ENCODE data around the gene PRDM16.

Gene PRDM16

DNA sequence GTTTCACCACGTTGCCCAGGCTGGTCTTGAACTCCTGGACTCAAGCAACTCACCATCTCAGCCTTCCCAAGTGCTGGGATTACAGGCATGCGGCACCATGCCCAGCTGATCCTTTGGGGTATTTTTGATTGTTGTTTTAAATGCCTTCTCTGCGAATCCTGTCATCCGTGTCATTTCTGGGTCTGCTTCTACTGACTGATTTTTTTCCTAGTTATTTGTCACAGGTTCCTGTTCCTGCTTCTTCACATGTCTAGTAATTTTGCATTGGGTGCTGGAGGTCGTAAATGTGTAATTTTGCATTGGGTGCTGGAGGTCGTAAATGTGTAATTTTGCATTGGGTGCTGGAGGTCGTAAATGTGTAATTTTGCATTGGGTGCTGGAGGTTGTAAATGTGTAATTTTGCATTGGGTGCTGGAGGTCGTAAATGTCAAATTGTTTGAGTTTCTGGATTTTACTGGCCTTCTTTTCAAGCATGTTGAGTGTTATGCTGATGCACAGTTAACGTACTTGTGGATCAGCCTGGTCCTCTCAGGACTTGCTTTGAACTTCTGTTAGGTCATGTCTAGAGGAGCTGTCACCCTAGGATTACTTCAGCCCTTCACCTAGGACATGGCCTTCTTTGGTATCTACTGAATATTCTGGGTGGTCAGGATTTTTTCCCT is 381.3 kb downstream of the PRDM16 start:
- DNase-seq (ENCODE audit: low read depth in 2 of 2): no peak

- no peak for DNase-seq (ENCODE audit: low read depth in 2 of 2)
Observed at GRCh38 chr1:3450983-3451382, 382.0 kb downstream of the PRDM16 start.

DNA sequence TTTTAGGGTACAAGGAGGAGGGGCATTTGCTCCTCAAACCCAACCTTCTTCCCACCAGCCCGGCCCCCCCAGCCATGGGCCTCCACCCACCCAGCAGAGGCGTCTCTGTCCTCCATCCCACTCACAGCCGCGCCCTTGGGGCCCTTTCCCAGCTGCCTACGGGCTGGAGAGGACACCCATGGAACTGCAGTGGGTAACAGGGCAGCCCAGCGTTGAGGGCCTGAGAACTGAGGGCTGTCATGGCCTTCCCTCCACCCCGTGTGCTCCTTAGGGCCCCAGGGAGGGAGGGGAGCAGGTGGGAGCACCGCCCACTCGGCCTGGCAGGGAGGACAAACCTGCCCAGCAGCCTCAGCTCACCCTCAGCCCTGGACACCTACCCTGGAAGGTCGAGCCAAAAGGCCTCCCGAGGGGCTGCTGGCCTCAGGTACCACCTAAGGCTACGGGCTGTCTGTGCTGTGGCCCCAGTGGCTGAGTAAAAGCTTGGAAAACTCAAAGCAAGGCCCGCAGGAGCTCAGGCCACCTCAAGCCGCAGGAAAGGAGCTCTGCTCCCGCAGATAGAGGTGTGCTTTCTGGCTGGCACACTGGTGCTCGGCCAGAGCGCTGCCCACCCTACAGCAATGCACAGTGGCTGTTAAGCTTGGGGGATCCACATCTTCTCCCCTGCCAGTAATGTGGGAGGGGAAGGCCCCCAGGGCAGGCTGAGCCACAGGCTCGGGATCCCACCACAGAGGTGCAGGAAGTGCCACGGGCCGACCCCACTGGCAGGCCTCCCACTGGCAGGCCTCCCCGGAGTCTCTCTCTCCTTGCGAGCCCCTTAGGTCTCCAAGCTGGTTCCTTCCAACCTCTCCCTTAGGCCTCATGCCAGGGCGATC is 383.2 kb downstream of the PRDM16 start:
- DNase-seq (ENCODE audit: low read depth in 2 of 2): no peak

GRCh38 chr1:3452866-3453175 is 383.8 kb downstream of the PRDM16 start:
- no peak for DNase-seq (ENCODE audit: low read depth in 2 of 2)

GRCh38 chr1:3453203-3453761 is 384.3 kb downstream of the PRDM16 start:
- DNase-seq (ENCODE audit: low read depth in 2 of 2): peak; percentile 64 to 71

- DNase-seq (ENCODE audit: low read depth in 2 of 2): peak in 1 of 2 donors; percentile 21
Observed at GRCh38 chr1:3453891-3454810, 385.1 kb downstream of the PRDM16 start, which contains the start of gene ARHGEF16. Gene ARHGEF16, plus strand, starts transcription at chr1:3454665. Its CDS starts 8,420 bp downstream, at chr1:3463085.

- DNase-seq (ENCODE audit: low read depth in 2 of 2): no peak
Observed at GRCh38 chr1:3454811-3455618, 386.0 kb downstream of the PRDM16 start.

DNA sequence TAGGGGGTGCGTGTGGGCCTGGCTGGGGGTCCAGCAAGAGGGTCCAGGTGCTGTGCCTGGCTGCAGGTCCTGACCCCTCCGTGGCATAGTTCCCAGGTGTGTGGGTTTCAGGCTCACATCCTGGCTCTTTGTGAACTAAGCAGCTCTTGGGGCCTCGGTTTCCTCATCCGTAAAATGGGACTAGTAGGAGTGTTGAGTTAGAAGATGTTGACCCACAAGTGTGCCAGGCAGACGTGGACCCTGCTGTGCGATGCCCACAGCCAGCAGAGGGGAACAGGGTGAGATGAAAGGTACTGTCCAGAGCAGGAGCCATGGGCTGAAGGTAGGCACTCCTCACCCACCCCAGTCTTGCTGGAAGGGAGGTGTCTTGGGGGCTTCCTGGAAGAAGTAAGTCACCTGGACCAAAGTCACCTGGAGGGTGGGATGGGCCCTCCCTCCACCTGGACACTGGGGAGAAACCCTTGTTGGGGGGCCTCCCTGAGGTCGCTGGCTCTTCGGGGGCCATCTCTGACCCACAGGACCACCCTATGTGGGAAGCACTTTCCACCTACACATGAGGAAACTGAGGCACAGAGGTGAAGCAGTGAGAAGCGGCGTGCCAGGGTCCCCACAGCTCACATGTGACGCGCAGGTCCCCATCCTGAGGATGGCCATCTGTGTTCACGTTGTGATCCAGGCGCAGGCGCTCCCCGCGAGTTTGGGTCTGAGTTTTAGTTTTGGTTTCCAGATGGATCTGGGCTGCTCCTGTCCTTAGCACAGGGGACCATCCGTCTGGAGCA is 386.9 kb downstream of the PRDM16 start:
- DNase-seq (ENCODE audit: low read depth in 2 of 2): no peak

DNA sequence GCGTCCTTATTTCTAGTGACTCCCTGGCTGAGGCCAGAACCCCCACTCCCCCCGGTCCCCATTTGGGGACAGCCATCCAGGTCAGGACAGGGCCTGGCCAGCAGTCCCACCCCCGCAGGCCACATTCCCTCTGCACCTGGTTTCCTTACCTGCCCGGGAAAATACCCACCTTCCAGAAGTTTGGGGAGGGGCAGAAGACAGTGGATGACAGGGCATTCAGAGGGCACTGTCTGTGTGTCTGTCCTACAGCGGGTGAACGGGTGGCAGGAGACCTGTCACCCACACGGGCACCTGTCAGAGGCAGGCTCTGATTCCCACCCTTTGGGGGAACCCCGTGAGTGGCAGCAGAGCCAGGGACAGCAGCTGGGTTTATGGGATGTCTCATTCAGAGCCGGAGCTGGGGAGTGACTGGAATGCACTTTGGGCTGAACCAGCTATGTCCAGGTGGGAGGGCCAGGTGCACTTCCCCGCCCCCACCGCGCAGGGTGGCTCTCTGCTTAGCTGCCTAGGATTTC is 387.5 kb downstream of the PRDM16 start:
- DNase-seq (ENCODE audit: low read depth in 2 of 2): no peak

DNA sequence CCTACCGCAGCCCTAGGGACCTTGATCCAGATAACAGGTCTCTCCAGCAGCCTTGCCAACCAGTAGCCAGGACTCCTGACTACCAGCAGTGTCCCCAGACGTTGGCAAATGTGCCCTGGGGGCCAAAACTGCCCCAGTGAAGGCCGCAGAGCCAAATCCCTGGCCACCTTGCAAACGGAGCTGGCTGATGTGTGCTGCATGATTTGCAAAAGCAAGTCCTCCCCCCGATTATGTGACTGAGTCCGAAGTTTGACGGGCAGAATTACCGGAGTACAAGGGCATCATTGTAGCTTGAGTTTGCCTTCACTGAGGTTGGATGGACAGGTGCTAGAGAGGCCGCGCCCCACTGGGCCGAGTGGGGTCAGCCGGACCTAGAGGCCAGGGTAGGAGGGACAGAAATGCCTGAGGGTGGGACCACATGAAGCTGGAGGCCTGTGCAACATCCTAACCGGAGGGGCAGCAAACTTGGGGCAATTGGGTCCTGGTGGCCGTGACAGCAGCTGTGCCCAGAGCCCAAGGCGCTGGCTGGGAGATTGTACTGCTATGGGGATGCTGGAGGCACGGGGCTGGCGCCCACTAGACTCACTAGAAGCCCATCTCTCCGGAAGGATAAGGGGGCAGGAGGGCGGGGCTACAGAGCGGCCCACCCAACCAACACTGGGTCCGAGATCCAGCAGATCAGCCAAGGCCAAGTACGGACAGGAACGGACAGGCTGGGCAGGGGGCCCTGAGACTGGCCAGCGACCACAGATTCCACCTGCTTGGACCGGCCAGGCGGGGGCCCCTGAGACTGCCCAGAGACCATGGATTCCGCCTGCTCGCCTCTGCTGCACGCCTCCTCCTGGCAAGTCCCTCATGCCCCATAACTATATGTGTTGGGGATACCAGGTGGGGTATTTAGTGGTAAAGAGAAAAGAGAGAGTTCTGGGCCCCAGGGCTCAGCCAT is 388.2 kb downstream of the PRDM16 start:
- no peak for DNase-seq (ENCODE audit: low read depth in 2 of 2)

DNA sequence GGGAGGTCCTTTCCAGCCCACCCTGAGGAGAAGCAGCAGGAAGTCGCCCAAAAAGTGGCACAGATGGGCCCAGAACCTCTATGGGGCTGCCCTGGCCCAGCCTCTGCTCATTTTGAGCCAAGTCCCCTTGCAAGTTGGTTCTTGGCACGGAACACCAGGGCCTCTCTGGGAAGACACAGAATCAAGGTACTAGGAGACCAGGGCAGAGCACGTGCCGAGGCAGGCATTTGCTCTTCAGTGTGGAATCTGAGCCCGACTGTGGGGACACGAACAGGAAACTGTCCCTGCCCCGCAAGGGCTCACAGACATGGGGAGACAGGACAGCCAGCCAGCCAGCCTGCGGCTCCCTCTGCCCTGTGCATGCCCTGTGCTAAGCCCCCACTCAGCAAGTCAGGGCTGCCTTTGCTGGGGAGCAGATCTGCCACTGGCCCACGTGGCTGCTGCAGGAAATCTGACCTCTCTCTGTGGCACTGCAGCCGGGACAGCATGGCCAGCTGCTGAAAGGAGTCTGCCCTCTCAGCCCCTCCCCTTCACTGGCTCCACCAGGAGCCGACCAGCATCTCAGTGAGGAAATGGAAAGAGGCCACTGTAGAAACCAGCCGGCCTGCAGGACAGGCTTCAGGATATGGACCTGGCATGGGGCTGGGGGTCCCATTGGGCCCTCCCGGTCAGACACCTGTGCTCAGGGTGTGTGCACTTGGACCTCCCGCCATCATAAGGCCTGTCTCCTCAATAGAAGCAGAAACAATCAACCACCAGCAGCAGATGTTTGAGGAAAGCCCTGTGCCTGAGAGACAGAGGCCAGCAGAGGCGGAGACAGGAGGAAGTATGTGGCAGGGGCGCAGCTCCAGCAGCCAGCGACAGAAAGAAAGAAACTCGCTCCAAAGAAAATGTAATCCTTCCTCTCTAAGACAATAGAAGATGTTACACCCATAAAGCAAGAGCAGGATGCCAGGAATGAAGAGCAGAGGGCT is 389.2 kb downstream of the PRDM16 start:
- no peak for DNase-seq (ENCODE audit: low read depth in 2 of 2)

GRCh38 chr1:3459051-3459908 is 390.3 kb downstream of the PRDM16 start:
- DNase-seq (ENCODE audit: low read depth in 2 of 2): no peak

DNA sequence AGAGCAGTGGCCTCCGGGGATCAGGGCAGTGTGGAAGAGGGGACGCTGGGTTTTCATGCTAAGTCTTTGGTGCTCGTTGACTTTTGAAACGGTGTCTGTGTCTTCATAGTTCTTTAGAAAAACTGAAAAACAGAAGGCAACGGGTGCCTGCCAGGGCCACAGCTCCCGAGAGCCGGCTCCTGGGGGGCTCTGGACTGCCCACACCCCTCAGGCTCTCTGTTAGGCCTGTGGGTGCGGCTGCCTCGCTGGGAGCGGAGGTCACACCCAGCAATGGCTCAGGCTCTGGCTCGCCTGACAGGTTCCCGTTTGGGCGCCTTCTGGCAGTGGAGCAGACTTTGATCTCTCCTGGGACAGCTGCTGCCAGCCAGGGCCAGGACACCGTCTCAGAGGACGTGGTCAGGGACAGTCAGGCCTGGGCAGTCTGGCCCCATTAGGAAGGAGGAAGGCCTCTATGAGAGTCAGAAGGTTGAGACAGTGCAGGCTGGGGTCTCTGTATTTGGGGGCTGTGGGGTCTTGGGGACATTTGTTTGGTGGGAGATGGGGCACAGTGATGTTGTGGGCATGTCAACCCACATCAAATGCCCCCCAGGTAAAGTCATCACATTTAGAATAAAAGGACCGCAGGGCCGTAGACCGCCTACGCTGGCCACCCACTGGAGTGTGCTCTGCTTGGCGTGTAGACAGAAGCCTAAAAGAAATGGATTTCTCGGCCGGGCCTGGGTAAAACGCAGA is 391.1 kb downstream of the PRDM16 start:
- DNase-seq (ENCODE audit: low read depth in 2 of 2): no peak

- no peak for DNase-seq (ENCODE audit: low read depth in 2 of 2)
Observed at GRCh38 chr1:3460672-3461131, 391.7 kb downstream of the PRDM16 start.

DNA sequence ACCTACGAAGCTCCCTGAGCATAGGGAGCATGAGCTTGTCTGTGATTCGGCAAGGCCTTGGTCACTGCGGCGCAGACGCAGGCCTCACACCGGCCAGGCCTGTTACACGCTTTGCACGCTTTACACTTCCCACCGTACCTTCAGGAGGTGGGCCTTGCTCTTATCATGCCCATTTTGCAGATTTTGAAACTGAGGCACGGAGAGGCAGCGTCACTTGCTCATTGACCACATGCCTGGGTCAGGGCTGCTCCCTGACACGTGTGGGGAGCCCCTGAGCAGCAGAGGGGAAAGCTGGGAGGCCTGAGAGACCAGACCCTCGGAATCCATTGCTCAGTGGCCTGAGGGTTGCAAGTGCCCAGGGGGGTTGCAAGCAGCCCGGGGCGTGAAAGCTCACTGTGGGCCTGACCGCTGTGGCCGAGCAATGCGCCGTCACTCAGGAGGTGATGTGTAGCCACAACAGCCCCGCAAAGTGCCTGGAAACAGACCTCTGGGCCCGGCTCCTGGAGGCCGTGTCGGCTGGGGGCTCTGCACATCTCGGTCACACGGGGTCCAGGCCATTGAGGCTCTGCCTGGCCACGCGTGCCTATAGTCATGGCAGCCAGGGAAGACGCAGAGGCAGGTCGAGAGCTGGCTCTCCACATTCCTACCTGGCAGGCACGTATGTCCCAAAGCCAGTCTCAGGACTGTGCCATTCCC is 392.4 kb downstream of the PRDM16 start:
- DNase-seq (ENCODE audit: low read depth in 2 of 2): no peak

Measured in stimulated activated CD4-positive, alpha-beta T cell treated with anti-CD3 and anti-CD28 coated beads, Interleukin-1b, Interleukin-23, amount 100 ng/mL, for 4 hours (primary cell).